GM23338 (cell line): ENCODE results near the gene LRP1B. TPM values are rescaled to one million over a fixed set of nuclear protein-coding genes. Genes with fewer than 3 reads are reported as not detected.

ENCODE experiments used
- ATAC-seq: fragments of 200-7000 bp; cut with Tn5 transposase; 3 replicates; pipeline ENCODE4 v1.9.1; 2020
- DNase-seq: peaks from one replicate; pipeline ENCODE4 v3.0.0-alpha.2; 2015; ENCODE audit warnings: low spot score
- H2AFZ ChIP-seq: fragments of 200-600 bp; sonication (generic); 2 replicates; pipeline ENCODE4 v1.8.0; 2016; ENCODE audit warnings: antibody characterized with exemption, mild to moderate bottlenecking, moderate library complexity
- H3F3A ChIP-seq: fragments of 200-600 bp; sonication (generic); replicated peaks from 2 replicates; pipeline ENCODE4 v1.8.0; 2017; ENCODE audit warnings: antibody characterized with exemption, mixed run types, low read depth
- H3K27ac ChIP-seq: fragments of 200-600 bp; sonication (generic); 2 replicates; pipeline ENCODE4 v1.6.1; 2016; ENCODE audit warnings: low read depth
- H3K27me3 ChIP-seq: fragments of 200-600 bp; sonication (generic); 2 replicates; pipeline ENCODE4 v1.8.0; 2016; ENCODE audit warnings: mild to moderate bottlenecking, mixed run types, moderate library complexity; ENCODE audit not compliant: insufficient read depth
- H3K36me3 ChIP-seq: fragments of 200-600 bp; sonication (generic); 2 replicates; pipeline ENCODE4 v1.8.0; 2016; ENCODE audit warnings: mild to moderate bottlenecking; ENCODE audit not compliant: insufficient read depth
- H3K4me1 ChIP-seq: fragments of 200-600 bp; sonication (generic); 2 replicates; pipeline ENCODE4 v1.8.0; 2016; ENCODE audit warnings: mild to moderate bottlenecking, moderate library complexity; ENCODE audit not compliant: insufficient read depth
- H3K4me2 ChIP-seq: fragments of 200-600 bp; sonication (generic); 2 replicates; pipeline ENCODE4 v1.7.1; 2017; ENCODE audit warnings: mixed run types
- H3K4me3 ChIP-seq: fragments of 200-600 bp; sonication (generic); 2 replicates; pipeline ENCODE4 v1.6.1; 2016; ENCODE audit warnings: mixed run types
- H3K79me2 ChIP-seq: fragments of 200-600 bp; sonication (generic); replicated peaks from 2 replicates; pipeline ENCODE4 v1.8.0; 2017; ENCODE audit warnings: mild to moderate bottlenecking; ENCODE audit not compliant: insufficient read depth
- H3K9me2 ChIP-seq: fragments of 200-600 bp; sonication (generic); 2 replicates; pipeline ENCODE4 v1.8.0; 2017; ENCODE audit not compliant: insufficient read depth
- H4K20me1 ChIP-seq: fragments of 200-600 bp; sonication (generic); replicated peaks from 2 replicates; pipeline ENCODE4 v1.8.0; 2017; ENCODE audit warnings: mild to moderate bottlenecking; ENCODE audit not compliant: insufficient read depth
- H3K27ac Mint-ChIP-seq: 2 replicates; pipeline ENCODE4 v1.8.0; 2020; ENCODE audit warnings: inconsistent platforms, mild to moderate bottlenecking, moderate library complexity, mixed read lengths
- H3K27me3 Mint-ChIP-seq: 3 replicates; pipeline ENCODE4 v1.8.0; 2022; ENCODE audit warnings: low read depth, mild to moderate bottlenecking, moderate library complexity, mixed read lengths, inconsistent platforms; ENCODE audit not compliant: insufficient read depth, poor library complexity
- H3K36me3 Mint-ChIP-seq: 3 replicates; pipeline ENCODE4 v1.8.0; 2021; ENCODE audit warnings: low read depth, mild to moderate bottlenecking, inconsistent platforms, moderate library complexity, mixed read lengths
- H3K4me1 Mint-ChIP-seq: 3 replicates; pipeline ENCODE4 v1.8.0; 2020; ENCODE audit warnings: mild to moderate bottlenecking, inconsistent platforms, mixed read lengths
- H3K4me3 Mint-ChIP-seq: 3 replicates; pipeline ENCODE4 v1.8.0; 2021; ENCODE audit warnings: moderate library complexity, mild to moderate bottlenecking, inconsistent platforms, mixed read lengths
- H3K9me3 Mint-ChIP-seq: 3 replicates; pipeline ENCODE4 v1.8.0; 2020; ENCODE audit warnings: moderate library complexity, mild to moderate bottlenecking, inconsistent platforms, mixed read lengths
- CREB1 ChIP-seq: fragments of 250-450 bp; sonication (Bioruptor Pico); IDR thresholded peaks from 2 replicates; pipeline ENCODE4 v1.5.0; 2020; ENCODE audit warnings: low read depth, mild to moderate bottlenecking, moderate library complexity
- EZH2 ChIP-seq: fragments of 200-600 bp; sonication (generic); IDR thresholded peaks from one replicate; pipeline ENCODE4 v1.8.0; 2017; ENCODE audit warnings: antibody characterized with exemption, mild to moderate bottlenecking, low read depth; ENCODE audit not compliant: unreplicated experiment
- EZH2phosphoT487 ChIP-seq: fragments of 200-600 bp; sonication (generic); IDR thresholded peaks from one replicate; pipeline ENCODE4 v1.8.1; 2018; ENCODE audit warnings: antibody characterized with exemption; ENCODE audit not compliant: unreplicated experiment
- JUNB ChIP-seq: IDR thresholded peaks from one replicate; pipeline ENCODE4 v1.6.1; 2016; ENCODE audit warnings: antibody characterized with exemption; ENCODE audit not compliant: unreplicated experiment
- NANOG ChIP-seq: IDR thresholded peaks from 2 replicates; pipeline ENCODE4 v1.6.1; 2016; ENCODE audit warnings: antibody characterized with exemption, borderline replicate concordance
- POLR2AphosphoS5 ChIP-seq: IDR thresholded peaks from 2 replicates; pipeline ENCODE4 v1.6.1; 2016; ENCODE audit warnings: antibody characterized with exemption, low read depth
- STAT1 ChIP-seq: IDR thresholded peaks from one replicate; pipeline ENCODE4 v1.6.1; 2016; ENCODE audit warnings: antibody characterized with exemption; ENCODE audit not compliant: unreplicated experiment
- ZNF114 ChIP-seq: fragments of 250-450 bp; sonication (Bioruptor Pico); IDR thresholded peaks from 2 replicates; pipeline ENCODE4 v1.5.0; 2020; ENCODE audit warnings: mild to moderate bottlenecking, moderate library complexity
- ZNF331 ChIP-seq: fragments of 250-450 bp; sonication (Bioruptor Pico); IDR thresholded peaks from 2 replicates; pipeline ENCODE4 v1.5.0; 2020; ENCODE audit warnings: low read depth, mild to moderate bottlenecking, moderate library complexity
- polyA plus RNA-seq: library from polyadenylated mRNA; unstranded; fragments of >200 nt; fragmentation: Nextera tagmentation; extraction: Ambion mirVana; gene quantifications from 2 replicates; pipeline ENCODE4 v1.2.1, GENCODE V29; 2016
- total RNA-seq: library from RNA; depleted of rRNA; stranded (reverse); fragments of >200 nt; shearing (Covaris generic); gene quantifications from 2 replicates; pipeline ENCODE4 v1.2.3, GENCODE V29; 2014
- TF ChIP-seq, protein P1 (sequence below): fragments of 250-450 bp; sonication (Bioruptor Pico); IDR thresholded peaks from 2 replicates; pipeline ENCODE4 v1.5.0; 2020; ENCODE audit warnings: mild to moderate bottlenecking, moderate library complexity
- TF ChIP-seq, protein P2 (sequence below): IDR thresholded peaks from 2 replicates; pipeline ENCODE4 v1.6.1; 2016; ENCODE audit warnings: antibody characterized with exemption
- TF ChIP-seq, protein P3 (sequence below), 2 experiments: fragments of 200-600 bp in 1 of 2; sonication (generic) in 1 of 2; conservative IDR thresholded peaks; 2 replicates each; pipeline versions ENCODE4 v1.5.1 to v1.6.1; 2016 to 2017; ENCODE audit warnings: antibody characterized with exemption in 2 of 2, low read depth in 2 of 2, mild to moderate bottlenecking in 2 of 2, moderate library complexity in 1 of 2
- TF ChIP-seq, protein P4 (sequence below): IDR thresholded peaks from one replicate; pipeline ENCODE4 v1.6.1; 2018; ENCODE audit warnings: antibody characterized with exemption; ENCODE audit not compliant: unreplicated experiment

The LRP1B gene
- total and polyA plus RNA-seq, 2 experiments from 2014 or later, result 0.15 to 0.97 TPM

DNA sequence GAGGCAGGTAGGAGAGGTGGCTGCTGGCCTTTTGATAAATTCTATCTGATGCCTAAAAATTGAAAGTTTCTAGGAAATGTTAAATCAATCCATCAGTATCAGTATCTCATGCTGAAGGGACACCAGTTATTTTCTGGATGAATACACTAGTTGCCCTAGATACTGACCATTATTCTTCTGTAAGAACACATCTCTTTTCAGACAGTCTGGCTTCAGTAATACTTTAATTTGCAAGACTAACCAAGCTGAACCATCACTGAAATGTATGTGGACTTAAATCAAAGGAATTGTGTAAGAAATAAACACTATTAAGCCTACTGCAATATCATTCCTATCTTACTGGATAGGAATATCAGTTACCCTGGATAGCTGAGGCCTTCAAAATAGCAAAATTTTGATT is 1546.3 kb downstream of the LRP1B start (continued):
- TF ChIP-seq ZNF114 (CRISPR knock-in tag), result no peak

GRCh38 chr2:140580532-140581151 is 1550.2 kb downstream of the LRP1B start:
- ATAC-seq (no peak), DNase-seq (no peak)
- no peak overlapping the region for H3K4me3 Mint-ChIP-seq
- H3K27me3 Mint-ChIP-seq, result peaks cover 4% of the 10 kb centered on the region
- Histone ChIP-seq H3K79me2 (no peaks in the 10 kb centered on the region), H3K4me2 (no peak overlapping the region), H4K20me1 (no peaks in the 10 kb centered on the region), H3K36me3 (no peaks in the 10 kb centered on the region), H2AFZ (no peak overlapping the region), H3F3A (no peaks in the 10 kb centered on the region), H3K27me3 (no peaks in the 10 kb centered on the region), H3K9me2 (no peaks in the 10 kb centered on the region), H3K4me3 (no peak overlapping the region), H3K27ac (no peak overlapping the region), H3K4me1 (no peaks in the 10 kb centered on the region)
- TF ChIP-seq CREB1 (no peak), NANOG (no peak), POLR2AphosphoS5 (no peak), ZNF331 (CRISPR knock-in tag) (no peak), JUNB (no peak), STAT1 (no peak), ZNF114 (CRISPR knock-in tag) (no peak), EZH2phosphoT487 (no peak), EZH2 (no peak)
- TF ChIP-seq, protein P1, sequence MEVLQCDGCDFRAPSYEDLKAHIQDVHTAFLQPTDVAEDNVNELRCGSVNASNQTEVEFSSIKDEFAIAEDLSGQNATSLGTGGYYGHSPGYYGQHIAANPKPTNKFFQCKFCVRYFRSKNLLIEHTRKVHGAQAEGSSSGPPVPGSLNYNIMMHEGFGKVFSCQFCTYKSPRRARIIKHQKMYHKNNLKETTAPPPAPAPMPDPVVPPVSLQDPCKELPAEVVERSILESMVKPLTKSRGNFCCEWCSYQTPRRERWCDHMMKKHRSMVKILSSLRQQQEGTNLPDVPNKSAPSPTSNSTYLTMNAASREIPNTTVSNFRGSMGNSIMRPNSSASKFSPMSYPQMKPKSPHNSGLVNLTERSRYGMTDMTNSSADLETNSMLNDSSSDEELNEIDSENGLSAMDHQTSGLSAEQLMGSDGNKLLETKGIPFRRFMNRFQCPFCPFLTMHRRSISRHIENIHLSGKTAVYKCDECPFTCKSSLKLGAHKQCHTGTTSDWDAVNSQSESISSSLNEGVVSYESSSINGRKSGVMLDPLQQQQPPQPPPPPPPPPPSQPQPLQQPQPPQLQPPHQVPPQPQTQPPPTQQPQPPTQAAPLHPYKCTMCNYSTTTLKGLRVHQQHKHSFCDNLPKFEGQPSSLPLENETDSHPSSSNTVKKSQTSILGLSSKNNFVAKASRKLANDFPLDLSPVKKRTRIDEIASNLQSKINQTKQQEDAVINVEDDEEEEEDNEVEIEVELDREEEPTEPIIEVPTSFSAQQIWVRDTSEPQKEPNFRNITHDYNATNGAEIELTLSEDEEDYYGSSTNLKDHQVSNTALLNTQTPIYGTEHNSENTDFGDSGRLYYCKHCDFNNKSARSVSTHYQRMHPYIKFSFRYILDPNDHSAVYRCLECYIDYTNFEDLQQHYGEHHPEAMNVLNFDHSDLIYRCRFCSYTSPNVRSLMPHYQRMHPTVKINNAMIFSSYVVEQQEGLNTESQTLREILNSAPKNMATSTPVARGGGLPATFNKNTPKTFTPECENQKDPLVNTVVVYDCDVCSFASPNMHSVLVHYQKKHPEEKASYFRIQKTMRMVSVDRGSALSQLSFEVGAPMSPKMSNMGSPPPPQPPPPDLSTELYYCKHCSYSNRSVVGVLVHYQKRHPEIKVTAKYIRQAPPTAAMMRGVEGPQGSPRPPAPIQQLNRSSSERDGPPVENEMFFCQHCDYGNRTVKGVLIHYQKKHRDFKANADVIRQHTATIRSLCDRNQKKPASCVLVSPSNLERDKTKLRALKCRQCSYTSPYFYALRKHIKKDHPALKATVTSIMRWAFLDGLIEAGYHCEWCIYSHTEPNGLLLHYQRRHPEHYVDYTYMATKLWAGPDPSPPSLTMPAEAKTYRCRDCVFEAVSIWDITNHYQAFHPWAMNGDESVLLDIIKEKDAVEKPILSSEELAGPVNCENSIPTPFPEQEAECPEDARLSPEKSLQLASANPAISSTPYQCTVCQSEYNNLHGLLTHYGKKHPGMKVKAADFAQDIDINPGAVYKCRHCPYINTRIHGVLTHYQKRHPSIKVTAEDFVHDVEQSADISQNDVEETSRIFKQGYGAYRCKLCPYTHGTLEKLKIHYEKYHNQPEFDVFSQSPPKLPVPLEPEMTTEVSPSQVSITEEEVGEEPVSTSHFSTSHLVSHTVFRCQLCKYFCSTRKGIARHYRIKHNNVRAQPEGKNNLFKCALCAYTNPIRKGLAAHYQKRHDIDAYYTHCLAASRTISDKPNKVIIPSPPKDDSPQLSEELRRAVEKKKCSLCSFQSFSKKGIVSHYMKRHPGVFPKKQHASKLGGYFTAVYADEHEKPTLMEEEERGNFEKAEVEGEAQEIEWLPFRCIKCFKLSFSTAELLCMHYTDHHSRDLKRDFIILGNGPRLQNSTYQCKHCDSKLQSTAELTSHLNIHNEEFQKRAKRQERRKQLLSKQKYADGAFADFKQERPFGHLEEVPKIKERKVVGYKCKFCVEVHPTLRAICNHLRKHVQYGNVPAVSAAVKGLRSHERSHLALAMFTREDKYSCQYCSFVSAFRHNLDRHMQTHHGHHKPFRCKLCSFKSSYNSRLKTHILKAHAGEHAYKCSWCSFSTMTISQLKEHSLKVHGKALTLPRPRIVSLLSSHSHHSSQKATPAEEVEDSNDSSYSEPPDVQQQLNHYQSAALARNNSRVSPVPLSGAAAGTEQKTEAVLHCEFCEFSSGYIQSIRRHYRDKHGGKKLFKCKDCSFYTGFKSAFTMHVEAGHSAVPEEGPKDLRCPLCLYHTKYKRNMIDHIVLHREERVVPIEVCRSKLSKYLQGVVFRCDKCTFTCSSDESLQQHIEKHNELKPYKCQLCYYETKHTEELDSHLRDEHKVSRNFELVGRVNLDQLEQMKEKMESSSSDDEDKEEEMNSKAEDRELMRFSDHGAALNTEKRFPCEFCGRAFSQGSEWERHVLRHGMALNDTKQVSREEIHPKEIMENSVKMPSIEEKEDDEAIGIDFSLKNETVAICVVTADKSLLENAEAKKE (CRISPR knock-in tag), result no peak
- TF ChIP-seq, protein P2, sequence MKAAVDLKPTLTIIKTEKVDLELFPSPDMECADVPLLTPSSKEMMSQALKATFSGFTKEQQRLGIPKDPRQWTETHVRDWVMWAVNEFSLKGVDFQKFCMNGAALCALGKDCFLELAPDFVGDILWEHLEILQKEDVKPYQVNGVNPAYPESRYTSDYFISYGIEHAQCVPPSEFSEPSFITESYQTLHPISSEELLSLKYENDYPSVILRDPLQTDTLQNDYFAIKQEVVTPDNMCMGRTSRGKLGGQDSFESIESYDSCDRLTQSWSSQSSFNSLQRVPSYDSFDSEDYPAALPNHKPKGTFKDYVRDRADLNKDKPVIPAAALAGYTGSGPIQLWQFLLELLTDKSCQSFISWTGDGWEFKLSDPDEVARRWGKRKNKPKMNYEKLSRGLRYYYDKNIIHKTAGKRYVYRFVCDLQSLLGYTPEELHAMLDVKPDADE, result no peak
- TF ChIP-seq, protein P3, sequence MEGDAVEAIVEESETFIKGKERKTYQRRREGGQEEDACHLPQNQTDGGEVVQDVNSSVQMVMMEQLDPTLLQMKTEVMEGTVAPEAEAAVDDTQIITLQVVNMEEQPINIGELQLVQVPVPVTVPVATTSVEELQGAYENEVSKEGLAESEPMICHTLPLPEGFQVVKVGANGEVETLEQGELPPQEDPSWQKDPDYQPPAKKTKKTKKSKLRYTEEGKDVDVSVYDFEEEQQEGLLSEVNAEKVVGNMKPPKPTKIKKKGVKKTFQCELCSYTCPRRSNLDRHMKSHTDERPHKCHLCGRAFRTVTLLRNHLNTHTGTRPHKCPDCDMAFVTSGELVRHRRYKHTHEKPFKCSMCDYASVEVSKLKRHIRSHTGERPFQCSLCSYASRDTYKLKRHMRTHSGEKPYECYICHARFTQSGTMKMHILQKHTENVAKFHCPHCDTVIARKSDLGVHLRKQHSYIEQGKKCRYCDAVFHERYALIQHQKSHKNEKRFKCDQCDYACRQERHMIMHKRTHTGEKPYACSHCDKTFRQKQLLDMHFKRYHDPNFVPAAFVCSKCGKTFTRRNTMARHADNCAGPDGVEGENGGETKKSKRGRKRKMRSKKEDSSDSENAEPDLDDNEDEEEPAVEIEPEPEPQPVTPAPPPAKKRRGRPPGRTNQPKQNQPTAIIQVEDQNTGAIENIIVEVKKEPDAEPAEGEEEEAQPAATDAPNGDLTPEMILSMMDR (conservative IDR thresholded peaks at IDR 0.05; ENCODE audit: low read depth in 2 of 2), result no peak
- TF ChIP-seq, protein P4, sequence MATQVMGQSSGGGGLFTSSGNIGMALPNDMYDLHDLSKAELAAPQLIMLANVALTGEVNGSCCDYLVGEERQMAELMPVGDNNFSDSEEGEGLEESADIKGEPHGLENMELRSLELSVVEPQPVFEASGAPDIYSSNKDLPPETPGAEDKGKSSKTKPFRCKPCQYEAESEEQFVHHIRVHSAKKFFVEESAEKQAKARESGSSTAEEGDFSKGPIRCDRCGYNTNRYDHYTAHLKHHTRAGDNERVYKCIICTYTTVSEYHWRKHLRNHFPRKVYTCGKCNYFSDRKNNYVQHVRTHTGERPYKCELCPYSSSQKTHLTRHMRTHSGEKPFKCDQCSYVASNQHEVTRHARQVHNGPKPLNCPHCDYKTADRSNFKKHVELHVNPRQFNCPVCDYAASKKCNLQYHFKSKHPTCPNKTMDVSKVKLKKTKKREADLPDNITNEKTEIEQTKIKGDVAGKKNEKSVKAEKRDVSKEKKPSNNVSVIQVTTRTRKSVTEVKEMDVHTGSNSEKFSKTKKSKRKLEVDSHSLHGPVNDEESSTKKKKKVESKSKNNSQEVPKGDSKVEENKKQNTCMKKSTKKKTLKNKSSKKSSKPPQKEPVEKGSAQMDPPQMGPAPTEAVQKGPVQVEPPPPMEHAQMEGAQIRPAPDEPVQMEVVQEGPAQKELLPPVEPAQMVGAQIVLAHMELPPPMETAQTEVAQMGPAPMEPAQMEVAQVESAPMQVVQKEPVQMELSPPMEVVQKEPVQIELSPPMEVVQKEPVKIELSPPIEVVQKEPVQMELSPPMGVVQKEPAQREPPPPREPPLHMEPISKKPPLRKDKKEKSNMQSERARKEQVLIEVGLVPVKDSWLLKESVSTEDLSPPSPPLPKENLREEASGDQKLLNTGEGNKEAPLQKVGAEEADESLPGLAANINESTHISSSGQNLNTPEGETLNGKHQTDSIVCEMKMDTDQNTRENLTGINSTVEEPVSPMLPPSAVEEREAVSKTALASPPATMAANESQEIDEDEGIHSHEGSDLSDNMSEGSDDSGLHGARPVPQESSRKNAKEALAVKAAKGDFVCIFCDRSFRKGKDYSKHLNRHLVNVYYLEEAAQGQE, result no peak
- no peaks in the 10 kb centered on the region for H3K9me3 Mint-ChIP-seq
- H3K27ac Mint-ChIP-seq, result no peak overlapping the region
- no peaks in the 10 kb centered on the region for H3K36me3 Mint-ChIP-seq
- peaks cover 4% of the 10 kb centered on the region; the same call in 2 of the 3 replicates for H3K4me1 Mint-ChIP-seq
